Stimulated activated CD8-positive, alpha-beta memory T cell treated with anti-CD3 and anti-CD28 coated beads, Interleukin-15, amount 100 ng/mL, for 24 hours (primary cell): ENCODE data around the gene ARHGAP4.

ENCODE experiments used
- DNase-seq: peaks from one replicate; pipeline ENCODE4 v3.0.0-alpha.2; 2020; ENCODE audit warnings: low read depth

ARHGAP4 gene

DNA sequence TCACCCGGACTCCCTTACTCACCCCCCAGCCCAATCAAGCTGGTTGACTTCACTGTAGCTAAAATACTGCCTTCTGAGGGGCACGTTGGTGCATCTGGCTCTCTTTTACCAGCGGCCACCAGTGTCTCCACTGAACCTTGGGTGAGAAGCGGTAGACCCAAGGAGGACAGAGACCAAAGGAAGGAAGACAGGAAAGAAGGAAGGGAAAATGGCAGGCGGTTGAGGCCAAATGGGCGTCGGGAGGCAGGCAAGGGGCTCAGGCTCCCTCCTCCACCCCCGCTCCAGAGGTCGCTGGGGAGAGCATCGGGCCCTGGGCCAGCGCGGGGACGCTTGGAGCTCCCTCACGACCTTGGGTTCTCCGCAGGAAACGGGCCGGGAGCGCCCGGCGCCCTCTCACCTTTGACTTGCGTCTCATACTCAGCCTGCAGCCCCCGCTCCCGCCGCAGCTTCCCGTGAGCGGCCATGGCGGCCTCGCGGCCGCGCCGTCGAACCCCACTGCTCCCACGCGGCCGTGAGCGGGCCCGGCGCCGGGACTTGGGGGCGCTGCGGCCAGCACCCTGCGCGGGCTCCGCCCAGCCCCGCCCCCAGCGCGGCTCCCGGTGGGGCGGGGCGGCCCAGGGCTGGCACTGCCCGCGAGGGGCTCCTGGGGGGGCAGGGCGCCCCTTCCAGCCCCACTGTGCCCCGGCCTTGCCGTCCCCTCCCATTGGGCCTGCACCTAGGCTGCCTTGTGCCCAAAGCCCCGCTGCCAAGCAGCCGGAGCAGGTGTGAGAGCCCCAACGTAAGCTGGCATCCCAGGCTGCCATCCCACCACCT lies at the start of gene ARHGAP4:
TSS of gene ARHGAP4 (minus strand) at position 526 of the 813 bp plus-strand sequence. CDS start at position 464, 62 bp downstream.
- DNase-seq = no peak

DNA sequence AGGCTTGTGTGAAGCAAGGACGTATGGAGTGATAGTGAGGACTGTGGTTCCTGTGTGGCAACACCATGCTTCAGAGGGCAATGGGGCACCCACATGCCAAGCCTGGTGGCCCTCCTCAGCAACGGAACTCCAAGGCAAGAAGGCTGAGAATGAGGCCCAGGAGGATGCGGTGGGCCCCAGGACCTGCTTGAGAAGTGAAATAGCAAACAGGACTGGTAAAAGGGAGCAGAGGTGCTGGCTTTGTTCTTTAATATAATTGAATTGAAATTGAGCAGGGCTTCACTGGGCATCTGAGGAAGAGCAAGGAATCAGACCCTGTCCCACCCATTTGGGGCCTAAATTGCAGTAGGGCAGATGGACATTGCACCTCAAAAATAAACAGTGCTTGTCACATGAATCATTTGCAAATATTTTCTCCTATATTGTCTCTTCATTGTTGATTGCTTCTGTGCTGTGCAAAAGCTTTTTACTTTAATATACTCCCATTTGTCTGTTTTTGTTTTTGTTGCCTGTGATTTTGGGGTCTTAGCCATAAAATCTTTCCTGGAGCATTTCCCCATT lies 48.7 kb upstream of the ARHGAP4 start:
- DNase-seq = no peak

DNA sequence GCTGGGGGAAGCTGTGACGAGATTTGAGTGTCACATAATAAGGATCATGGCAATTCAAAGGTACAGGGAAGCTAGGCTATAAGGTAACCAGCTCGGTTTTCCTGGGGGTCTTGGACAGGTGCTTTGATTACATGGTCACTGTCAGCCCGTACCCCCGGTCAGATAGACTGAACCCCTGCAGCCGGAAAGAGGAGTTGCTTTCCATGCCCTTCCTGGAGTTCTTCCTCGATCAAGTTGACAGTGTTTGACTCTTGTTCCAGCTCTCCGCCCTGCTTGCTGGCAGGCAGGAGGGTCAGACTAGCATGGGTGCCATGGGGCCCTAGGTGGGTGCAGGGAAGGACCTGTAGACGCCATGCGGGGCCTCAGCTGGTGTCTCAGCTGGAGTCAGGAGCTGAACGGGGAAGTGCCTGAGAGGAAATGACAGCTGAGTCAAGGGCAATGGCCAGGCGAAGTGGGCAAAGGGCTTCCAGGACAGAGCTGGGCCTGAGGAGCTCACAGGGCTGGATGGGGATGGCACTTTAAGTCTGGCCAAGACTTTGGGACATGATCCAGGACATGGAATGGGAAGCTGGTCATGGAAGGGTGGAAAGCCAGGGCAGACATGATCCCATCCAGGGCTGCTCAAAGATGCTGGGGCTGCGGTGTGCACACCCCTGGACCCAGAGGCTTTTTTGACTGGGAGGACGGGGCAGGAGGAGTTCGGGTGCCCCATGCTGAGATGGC lies 48.1 kb upstream of the ARHGAP4 start:
- DNase-seq = no peak

DNA sequence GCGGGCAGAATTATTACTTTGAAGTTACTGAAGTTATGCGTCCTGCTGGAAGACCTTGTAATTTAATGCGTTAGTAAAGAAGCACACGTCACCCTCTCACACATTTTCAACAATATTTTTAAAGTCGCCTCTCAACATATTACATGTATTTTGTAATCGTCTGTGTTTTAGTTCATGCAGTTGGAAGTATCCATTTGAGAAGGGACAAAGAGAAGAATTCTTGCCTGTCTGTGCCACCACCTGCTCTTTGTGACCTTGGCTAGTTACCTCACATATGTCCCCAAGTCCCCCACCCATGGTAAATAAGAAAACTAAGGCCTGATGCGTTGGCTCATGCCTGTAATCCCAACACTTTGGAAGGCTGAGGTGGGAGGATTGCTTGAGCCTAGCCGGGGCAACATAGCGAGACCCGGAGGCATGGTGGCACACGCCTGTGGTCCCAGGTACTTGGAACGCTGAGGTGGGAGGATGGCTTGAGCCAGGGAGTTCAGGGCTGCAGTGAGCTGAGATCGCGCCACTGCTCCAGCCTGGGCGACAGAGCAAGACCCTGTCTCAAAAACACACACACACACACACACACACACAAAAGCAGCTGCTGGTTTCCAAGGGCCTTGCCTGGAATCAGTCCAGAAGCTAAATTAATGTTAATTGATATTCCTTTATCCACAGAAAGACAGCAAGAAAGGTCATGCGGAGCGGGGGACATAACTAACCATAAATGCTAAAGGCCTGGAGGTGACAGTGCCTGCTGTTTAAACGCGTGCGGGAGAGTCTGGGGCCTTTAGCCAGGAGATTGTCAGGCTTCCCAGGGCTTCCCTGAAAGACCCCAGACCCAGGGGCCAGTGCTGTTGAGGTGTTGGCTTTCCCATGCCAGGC lies 47.3 kb upstream of the ARHGAP4 start:
- DNase-seq = no peak

DNA sequence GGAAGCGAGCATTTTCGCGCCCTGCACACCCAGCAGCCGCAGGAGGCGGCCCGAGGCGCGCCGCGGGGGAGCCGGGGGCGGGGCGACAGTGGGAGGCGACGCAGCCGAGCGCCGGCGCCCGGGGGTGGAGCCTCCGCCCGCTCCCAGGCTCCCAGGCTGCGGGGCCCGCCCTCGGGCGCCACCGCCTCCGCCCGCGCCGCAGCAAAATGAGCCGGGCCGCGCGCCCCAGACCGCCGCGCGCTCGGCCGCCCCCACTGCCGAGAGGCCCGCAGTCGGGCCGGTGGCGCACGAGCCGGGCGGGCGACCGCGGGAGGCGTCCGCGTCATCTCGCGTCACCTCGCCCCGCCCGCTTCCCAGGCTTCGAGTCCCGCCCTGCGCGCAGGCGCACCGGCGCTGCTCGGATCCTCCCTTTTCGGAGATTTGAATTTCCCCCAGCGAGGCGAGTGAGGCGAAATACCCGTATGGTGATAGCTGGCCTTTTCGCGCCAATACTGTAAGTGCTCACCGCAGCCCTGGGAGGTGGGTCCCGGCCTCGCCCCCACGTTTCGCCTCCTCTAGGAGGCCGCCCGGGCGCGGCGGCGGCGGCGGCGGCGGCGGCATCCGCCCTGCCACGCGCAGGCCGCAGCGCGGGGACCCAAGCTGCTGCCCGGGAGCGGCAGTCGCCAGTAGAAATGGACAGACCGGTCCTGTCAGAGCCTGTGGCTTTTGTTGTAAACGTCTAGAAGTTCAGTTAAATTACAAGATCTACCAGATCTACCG lies 46.5 kb upstream of the ARHGAP4 start, which contains the start of gene TMEM187:
TSS of gene TMEM187 (plus strand) at position 387 of the 759 bp plus-strand sequence. CDS start 9,309 bp downstream, outside the sequence.
- DNase-seq = peak; percentile 55

DNA sequence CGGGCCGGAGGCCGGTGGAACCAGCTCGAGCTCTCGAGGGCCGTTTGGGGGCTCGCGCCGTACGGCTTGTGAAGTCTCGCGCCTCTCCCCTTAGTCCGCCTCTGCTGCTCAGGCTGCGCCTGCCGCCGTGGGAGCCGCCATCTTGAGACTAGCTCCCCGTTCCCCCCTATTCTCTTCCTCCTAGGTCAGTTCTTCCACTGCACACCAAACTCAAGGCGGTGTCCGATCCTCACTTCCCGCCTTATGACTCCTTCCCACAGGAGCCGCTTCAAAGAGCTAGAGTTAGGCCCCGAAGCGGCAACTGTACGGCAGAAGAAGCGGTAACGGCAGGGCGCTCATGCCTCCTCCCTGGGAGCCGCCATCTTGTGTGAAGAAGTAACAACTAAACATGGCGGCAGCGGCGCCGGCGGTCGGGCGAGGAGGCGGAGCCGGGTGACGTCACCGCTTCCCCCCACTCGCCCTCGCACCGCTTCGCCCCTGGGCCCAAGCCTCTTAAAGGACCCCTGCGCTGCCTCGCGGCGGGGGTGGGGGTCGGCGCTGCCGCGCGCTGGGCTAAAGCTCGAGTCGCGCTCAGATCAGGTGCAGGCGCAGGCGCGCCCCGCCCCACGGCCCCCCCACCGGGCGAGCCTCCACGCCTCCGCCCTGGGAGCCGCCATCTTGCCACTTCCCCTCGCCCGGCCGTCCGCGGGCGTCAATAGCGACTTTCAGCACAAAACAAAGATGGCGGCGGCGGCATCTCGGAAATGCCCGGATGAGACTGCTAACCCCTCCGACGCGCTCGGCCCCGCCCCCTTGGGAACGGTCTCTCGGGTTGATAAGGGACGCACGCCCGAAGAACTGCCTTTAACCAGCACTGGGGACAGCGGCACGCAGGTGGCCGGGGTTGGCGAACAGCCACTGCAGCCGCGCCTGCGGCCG lies 45.6 kb upstream of the ARHGAP4 start, which contains the start of gene HCFC1:
TSS of gene HCFC1 (minus strand) at position 369 of the 918 bp plus-strand sequence. CDS start 978 bp downstream, outside the sequence.
- peak; percentile 68 for DNase-seq

DNA sequence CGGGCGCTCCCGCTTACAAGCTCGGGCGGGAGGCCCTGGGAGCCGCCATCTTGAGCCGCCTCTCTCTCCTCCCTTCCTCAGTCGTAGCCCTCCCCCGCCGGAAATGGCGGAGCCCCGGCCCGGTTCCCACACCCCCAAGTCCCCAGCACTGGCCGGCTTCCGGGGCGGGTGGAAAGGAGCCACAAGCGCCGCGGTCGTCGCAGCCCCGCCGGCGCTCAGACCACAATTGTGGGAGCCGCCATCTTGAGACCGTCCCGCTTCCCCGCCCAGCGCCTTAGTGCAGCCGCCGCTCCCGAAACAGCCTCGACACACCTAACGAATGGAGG lies 45.0 kb upstream of the ARHGAP4 start:
- peak; percentile 50 for DNase-seq

DNA sequence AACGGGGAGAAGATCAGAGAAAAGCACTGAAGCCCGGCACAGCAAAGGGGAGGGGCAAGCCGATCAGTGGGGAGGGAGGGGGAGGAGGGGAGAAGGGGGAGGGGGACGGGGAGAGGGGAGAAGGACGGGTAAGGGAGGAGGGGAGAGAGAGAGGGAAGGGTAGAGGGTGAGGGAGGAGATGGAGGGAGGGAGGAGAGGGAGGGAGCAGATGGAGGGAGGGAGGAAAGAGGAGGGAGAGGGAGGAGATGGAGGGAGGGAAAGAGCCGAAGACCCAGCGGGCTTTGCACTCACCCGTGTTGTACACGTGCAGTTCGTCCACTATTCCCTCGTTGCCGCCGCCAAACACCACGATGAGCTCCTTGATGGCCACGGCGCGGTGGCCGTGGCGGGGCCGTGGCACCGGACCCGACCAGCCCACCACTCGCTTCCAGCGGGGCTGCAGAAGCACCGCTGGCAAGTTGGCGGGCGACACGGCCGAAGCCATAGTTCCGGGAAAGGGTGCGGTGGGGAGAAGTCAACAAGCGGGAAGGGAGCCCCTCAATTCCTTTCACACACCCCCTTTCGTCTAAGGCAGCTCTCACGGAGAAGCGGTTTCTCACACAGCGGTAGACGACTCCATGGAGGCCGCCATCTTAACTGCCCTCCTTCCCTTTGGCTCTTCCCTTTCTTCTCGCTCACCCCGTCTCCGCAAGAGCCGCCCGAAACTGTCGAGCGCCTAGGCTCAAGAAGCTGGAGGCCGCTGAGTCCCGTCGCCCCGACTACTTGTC lies 44.5 kb upstream of the ARHGAP4 start:
- no peak for DNase-seq

DNA sequence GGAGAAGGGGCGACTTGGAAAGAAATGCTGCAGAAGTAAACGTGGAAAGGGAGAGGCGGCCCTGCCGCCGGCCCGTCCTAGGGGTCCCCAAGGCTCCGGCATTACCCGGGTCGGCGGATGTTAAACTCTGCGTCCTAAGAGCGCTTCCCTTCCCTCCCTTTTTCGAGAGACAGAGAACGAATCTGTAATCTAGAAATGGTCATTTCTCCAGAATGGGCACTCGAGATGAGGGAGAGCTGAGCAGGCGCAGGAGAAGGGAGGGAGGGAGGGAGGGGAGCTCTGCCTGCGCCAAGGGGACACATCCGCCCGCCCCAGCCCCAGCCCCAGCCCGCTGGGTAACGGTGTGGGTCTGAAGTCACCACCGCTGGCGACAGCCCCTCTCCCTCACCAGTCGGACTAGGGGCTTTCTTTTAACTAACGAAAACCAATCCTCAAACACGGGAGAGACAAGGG lies 43.9 kb upstream of the ARHGAP4 start:
- no peak for DNase-seq

DNA sequence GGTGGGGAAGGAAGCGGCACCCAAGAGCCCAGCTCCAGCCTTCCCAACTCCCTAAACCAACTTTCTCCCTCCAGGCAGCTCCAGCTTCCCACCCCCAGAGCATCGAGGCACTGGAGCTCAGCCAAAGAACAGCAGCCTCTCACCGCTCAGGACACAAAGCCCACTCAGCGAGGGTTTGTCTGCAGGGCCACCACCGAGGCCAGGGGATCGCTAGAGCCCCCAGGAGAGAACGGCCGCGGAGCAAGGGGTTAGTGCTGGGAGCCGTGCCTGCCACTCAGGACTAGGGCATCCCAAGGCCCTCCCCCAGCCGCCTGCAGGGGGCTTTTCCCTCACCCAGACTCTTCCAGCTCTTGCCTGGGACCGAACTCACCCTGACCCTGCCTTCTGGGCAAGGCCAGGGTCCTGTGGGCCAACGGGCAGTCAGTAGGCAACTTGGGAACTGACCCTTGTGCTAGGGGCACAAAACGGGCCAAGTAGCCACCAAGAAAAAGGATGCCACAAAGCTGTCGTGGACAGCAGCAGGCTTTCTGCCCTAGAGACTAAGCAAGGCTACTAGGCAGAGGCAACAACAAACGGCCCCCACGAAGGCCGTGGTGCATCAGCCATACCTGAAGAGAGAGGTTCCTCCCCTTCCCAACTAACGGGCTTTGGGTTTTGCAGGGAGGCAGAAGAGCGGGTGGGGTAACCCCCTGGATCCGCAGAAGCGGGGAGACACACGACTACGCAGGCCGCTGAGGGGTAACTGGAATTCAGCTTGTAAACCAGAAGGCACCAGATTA lies 43.2 kb upstream of the ARHGAP4 start:
- DNase-seq = no peak

DNA sequence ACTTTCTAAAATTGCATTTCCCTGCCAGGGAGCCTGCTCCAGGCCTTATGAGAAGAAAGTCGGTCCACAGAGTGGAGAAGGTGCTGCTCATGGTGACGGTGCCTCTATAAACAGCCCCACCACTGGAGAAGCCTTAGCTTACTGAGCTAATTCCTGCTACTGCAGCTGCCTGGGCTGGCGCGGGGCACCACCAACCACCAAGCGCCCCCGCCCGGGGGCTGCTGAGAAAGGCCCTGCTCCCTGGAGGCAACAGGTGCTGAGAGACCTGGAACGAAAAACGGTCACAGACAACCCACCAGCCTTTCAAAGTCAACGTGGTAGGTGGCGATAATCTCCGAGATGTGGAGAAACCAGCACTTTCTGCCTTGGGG lies 42.7 kb upstream of the ARHGAP4 start:
- DNase-seq = no peak

DNA sequence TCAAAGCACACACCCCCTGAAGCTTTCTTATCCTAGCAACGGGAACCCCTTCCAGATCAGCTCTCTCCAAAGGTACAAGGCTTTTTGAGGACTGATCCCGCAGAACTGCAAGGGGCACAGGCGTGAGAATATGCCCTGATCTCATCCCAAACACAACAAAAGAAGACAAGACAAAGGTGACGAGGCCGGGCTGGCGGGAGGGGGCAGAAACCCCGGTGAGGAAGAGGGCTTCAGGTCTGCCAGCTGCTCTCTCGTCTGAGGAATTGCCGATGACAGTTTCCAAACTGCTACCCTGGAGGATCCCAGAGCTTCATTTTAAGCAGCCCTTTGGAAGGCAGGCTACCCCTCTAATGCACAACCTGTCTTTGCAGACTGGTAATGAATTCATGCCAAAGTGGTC lies 42.2 kb upstream of the ARHGAP4 start:
- DNase-seq = no peak

DNA sequence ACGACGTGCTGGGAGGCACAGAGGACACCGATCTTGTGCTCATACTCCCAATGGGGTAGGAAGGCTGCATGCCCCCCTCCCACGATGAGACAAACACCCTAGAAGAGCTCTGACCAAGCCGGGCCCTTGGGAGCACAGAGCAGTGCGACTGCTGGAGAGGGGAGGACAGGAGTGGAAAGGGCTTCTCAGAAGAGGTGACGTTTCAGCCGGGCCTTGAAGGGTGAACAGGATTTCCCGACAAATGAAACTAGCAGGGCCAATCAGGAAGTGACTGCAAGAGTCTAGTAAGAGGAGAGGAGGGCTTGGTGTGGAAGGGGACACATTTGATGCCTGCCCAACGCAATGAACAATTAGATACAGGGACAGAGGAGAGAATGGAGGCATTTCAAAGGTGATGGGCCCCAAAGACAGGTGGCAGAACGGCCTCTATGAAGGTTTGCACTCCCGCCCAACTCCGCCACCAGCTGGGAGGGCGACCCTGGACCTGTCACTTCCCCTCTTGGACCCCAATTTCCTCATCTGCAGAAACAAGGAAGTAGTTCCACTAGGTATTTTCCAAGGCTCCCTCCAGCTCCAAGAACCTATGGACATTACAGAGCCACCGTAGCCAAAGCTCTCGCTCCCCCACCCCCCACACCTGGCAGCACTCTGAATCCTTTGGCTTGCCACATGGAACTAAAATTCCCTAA lies 41.6 kb upstream of the ARHGAP4 start:
- DNase-seq = no peak

DNA sequence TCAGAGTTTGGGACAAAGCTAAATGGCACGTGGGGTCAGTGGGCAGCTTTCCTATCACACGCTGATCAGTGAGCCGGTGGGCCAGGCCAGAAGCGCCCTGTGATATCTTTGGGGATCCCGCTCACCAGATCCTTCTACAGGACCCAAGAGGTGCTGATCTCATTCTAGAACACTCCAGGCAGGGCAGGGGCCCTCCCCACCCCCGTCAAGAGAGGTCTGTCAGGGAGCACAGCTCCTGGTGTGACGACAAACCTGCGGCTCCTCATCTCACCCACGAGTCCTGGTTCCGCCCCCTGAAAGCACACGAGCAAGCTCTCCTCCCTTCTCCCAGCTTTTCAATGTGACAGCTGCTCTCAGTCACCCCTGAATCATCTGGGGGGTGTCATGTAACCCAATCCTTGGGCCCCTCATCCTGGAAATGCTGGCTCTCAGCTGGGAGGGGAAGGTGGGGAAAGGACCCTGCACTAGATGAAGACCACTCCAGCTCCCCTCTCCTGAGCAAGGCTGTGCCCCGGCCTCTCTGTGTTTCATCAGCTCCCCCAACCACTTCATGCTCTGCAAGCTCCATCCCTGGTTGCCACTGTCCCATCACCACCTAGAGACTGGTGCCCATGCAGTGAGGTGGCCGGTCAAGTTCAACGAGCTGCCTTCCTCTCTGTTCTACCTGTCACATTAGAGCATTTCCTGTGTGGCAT lies 40.9 kb upstream of the ARHGAP4 start:
- DNase-seq = no peak

DNA sequence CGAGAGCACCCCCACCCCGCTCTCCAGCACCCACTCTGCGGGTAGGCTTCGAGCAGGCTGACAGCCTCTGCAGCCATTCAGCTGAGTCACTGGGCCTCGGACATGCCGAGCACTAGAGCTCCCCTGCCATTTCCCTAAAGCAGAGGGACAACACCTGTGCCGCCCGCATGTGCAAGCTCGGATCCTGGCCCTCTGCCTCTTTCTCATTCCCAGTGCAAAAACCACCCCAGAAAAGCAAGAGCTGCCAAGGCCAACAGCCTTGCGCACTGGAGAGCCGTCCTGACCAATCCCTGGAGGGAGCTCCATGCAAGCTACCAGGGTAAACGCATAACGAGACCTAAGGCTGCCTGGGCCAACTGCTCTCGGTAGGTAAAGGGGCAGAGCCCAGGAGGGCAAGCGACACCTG lies 40.2 kb upstream of the ARHGAP4 start:
- DNase-seq = no peak

DNA sequence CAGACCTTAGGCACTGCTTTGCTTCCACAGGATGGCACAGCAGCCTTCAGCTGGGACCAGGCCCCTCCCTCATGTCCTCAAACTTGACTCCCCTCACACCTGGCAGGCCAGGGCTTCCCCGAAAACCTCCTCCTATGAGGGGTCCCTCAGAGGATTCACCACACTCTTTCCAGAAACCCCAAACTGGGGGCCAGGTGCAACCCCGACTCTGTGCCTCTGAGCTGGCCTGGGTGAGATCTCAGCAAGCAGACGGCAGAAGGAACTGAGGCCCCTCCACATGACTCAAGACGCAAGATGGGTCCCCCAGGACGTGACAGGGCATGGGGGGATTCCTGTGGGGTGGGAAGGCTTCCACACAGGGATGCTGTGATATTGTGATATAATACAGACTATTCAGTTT lies 39.3 kb upstream of the ARHGAP4 start:
- DNase-seq = no peak

DNA sequence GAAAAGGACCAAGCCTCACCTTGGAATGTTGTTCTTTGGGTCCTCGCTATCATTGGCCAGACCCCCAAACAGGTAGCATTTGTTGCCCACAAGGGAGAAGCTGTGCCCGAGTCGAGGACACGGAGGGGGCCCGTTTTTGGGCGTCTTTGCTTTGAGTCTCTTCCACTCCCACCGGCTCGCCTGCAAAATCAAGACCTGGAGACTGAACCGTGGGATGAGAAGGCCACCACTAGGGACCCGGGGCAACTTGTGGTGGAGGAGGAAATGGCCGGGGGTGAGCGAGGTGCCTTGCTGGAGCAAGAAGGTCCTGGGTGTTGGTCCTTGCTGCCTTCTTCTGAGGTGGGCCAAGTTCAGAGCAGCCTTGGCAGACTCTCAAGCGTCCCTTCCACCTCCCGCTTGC lies 38.0 kb upstream of the ARHGAP4 start:
- no peak for DNase-seq
